GM12801 (cell line): Measurements from ENCODE around the gene FIGN.

Experiments used
- TF ChIP-seq, protein P1 (sequence below): IDR thresholded peaks from one replicate; pipeline ENCODE4 v1.5.1; 2011; ENCODE audit warnings: control low read depth; ENCODE audit not compliant: insufficient read length; ENCODE audit errors: extremely low read depth

Gene FIGN

DNA sequence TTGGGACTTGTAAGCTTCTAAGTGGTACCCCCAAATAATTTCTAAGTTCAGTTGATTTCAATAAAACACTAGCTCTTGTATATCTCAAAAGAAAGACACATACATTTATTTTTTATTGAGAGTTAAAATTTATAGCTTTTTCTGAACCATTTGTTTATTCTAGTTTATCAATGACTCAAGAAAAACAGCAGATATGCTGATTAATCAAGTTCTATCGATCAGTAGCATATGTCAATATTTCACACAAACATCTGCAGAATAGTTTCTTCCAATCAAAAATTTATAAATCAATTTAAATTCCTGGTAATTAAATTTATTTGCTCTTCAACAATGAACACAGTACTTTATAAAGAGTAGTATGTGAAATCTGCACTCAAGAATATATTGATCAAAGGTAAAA, 5.3 kb downstream of the FIGN start:
- TF ChIP-seq, protein P1, sequence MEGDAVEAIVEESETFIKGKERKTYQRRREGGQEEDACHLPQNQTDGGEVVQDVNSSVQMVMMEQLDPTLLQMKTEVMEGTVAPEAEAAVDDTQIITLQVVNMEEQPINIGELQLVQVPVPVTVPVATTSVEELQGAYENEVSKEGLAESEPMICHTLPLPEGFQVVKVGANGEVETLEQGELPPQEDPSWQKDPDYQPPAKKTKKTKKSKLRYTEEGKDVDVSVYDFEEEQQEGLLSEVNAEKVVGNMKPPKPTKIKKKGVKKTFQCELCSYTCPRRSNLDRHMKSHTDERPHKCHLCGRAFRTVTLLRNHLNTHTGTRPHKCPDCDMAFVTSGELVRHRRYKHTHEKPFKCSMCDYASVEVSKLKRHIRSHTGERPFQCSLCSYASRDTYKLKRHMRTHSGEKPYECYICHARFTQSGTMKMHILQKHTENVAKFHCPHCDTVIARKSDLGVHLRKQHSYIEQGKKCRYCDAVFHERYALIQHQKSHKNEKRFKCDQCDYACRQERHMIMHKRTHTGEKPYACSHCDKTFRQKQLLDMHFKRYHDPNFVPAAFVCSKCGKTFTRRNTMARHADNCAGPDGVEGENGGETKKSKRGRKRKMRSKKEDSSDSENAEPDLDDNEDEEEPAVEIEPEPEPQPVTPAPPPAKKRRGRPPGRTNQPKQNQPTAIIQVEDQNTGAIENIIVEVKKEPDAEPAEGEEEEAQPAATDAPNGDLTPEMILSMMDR, result no peak

GRCh38 chr2:163729636-163730273, 6.1 kb downstream of the FIGN start:
- TF ChIP-seq, protein P1, result no peak

- TF ChIP-seq, protein P1, result no peak
Measured at GRCh38 chr2:163723881-163724280, 11.9 kb downstream of the FIGN start.

DNA sequence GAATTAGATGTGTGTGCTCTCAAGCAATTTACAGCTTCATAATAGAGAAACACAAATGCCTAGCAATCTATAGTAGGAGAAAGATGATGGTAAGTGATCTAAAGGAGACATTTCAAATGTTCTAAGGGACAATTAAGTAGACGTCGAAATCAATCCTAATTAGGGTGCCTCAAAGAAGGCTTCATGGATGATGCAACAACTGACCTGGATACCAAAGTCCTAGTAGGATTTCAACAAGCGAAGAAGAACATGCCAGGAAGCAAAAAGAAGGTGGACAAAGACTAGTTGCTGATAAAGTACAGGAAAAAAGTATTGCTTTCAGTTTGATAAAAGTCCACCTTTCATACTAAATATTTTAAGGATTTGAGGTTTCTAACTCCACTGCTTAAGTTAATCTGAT, 12.5 kb downstream of the FIGN start:
- TF ChIP-seq, protein P1, result no peak

DNA sequence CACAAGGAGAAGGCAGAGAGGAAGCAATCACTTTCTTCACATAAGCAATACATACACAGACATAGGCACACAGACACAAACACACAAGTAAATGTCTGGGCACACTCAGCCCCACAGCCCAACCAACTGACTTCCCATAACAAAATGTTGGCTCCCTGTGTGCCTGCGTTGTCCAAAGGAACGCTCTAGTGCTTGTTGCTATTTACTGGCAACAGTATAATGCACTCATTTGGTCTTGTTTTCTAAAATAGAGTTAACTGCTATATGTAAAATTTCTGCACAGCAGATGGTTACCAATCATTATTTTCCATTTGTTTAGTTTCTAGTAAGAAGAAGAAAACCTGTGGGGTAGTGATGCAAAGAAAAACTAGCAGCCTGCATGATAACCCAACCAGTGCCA, 16.5 kb downstream of the FIGN start:
- TF ChIP-seq, protein P1, result no peak

GRCh38 chr2:163717993-163718680, 17.7 kb downstream of the FIGN start:
- TF ChIP-seq, protein P1, result no peak

GRCh38 chr2:163717515-163717914, 18.3 kb downstream of the FIGN start:
- TF ChIP-seq, protein P1, result no peak
